HEK293T (cell line): ENCODE results near the gene THRB.

ENCODE experiments used
- ARNT ChIP-seq: fragments of 450-650 bp; IDR thresholded peaks from 2 replicates; pipeline ENCODE4 v1.6.1; 2017; ENCODE audit warnings: mild to moderate bottlenecking
- CTBP1 ChIP-seq: fragments of 450-650 bp; IDR thresholded peaks from 2 replicates; pipeline ENCODE4 v1.6.1; 2016; ENCODE audit warnings: borderline replicate concordance
- HDGF ChIP-seq: fragments of 450-650 bp; IDR thresholded peaks from 2 replicates; pipeline ENCODE4 v1.6.1; 2017; ENCODE audit warnings: antibody characterized with exemption, borderline replicate concordance
- L3MBTL2 ChIP-seq: fragments of 450-650 bp; conservative IDR thresholded peaks from 2 replicates; pipeline ENCODE4 v1.6.1; 2016; ENCODE audit warnings: mild to moderate bottlenecking
- SUZ12 ChIP-seq: fragments of 450-650 bp; IDR thresholded peaks from 2 replicates; pipeline ENCODE4 v1.6.1; 2016; ENCODE audit warnings: mild to moderate bottlenecking
- ZNF384 ChIP-seq: fragments of 450-650 bp; IDR thresholded peaks from 2 replicates; pipeline ENCODE4 v1.6.1; 2016

DNA sequence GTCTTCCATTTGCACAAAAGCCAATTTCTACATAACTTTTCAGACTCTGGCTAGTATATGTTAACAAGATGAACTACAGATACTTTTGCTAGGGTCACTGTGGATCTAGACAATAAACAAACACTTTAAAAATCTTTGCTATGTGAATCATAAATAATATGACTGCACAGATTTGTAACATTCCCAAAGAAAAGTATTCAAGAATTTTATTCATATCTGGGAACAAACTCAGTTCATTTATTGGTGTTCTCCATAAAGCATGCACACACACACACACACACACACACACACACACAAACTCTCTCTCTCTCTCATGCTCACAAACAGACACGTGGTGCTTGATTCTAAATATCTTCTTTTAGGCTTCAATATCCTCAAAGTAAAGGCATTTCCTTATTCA, 18.8 kb upstream of the THRB start:
- TF ChIP-seq SUZ12 (no peak), CTBP1 (no peak), ARNT (no peak), HDGF (no peak), L3MBTL2 (peak; percentile 39; the same call in 1 of the 2 replicates), ZNF384 (no peak)
